Glomerular visceral epithelial cell (primary cell): ENCODE data around the gene BATF2.
"Not testable (repeated sequence)": the region's sequence is repeated elsewhere in the genome, so short reads cannot be mapped to it uniquely, and the experiment has no call there.

Experiments used
- DNase-seq: peaks from one replicate; pipeline ENCODE4 v3.0.0-alpha.2; 2016; ENCODE audit errors: extremely low spot score

The BATF2 gene

DNA sequence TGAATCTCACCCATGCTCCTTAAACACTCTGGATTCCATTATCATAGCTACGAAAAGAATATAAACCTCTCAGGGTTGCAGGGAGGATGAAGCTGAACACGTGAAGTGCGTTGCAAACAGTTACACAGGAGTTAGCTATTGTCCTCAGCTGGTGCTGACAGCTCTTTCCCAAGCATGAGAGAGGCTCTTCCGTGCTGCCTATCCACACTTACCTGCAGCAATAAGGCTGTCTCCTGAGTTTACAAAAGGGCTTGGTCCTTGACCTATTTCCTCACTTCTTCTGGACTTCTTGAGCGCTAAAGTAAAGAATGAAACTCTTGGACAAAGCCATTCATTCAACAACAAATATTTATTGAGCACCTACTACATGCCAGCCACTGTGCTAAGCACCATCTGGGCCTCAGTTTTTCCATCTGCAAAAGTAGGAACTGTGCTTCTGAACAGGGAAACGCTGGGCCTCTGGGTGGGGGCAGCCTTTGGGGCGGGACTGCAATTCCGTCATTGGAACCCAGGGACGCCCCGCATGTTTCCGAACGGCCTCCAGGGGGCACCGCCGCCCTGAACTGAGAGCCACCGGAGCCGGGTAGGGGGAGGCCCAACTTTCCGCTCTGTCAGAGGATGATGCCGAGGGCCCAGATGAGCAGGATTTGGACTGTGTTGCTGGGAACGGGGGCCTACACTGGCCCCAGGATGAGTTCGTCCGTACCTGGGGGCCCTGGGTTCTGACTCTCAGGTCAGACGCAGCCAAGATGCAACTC is 16.5 kb upstream of the BATF2 start:
- peak; percentile 85 for DNase-seq

GRCh38 chr11:65008873-65009272 is 12.1 kb upstream of the BATF2 start:
- no peak for DNase-seq

GRCh38 chr11:65008016-65008415 is 11.2 kb upstream of the BATF2 start:
- no peak for DNase-seq

DNA sequence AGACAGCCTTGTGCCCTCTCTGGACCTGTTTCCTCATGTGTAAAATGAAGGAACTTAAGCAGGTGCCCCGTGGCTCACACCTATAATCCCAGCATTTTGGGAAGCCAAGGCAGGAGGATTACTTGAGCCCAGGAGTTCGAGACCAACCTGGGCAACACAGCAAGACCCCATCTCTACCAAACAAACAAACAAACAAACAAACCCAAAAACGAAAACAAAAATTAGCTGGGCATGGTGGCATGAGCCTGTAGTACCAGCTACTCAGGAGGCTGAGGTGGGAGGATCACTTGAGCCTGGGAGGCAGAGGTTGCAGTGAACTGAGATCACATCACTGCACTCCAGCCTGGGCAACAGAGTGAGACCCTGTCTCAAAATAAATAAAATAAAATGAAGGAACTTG is 7.2 kb upstream of the BATF2 start:
- not testable (repeated sequence) for DNase-seq

GRCh38 chr11:65003282-65003681 is 6.5 kb upstream of the BATF2 start:
- no peak for DNase-seq

DNA sequence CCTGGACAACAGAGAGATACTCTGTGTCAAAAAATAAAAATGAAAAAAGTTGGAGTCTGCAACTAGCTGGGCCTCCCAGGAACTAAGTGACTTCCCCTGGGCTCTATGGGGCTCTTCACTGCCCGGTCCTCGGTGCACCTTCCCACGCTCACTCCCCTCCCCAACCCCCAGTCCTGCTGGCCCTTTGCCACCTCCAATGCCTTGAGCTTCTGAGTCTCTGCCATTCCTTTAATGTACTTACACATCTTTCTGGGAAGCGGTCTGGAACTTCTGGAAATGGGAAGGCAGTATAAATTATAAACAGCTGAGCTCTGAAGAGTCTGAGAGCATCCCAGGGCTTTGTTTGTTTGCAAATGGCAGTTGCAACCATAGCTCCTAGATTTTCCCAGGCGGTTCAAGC is 5.9 kb upstream of the BATF2 start:
- no peak for DNase-seq

- no peak for DNase-seq
Measured at GRCh38 chr11:64999478-64999877, 2.7 kb upstream of the BATF2 start.

DNA sequence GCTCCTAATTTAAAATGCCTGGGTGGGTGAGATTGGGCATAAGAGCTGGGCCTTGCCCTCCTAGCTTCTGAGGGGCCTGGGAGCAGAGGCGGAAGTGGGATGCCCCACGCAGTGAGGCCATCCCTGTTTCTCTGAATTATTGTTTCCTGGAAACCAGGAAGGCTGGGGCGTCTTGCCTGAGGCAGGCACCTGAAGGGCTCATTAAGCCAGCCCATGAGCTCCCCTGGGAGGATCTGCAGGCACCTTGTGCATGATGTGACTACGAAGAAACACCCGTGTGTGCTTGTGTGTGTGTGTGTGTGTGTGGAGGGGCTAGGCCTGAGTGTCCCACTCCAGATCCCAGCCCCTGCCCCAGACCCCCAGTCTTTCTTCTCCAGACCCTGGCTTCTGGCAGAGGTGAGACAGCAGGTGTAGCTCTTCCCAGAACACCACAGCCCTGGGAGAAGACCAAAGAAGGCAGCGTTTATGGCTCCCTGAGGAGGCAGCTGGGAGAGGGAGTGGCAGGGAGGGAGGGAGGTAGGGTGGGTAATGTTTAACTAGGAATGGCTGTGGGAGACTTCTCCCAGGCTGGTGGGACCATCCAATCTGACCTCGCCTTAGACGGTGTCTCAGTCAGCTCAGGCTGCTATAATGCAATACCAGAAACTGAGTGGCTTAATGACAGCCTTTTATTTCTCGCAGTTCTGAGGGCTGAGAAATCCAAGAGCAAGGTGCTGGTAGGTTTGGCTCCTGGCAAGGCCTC is 2.1 kb upstream of the BATF2 start:
- DNase-seq: peak; percentile 62

GRCh38 chr11:64998141-64998540 is 1.4 kb upstream of the BATF2 start:
- DNase-seq: no peak

GRCh38 chr11:64996327-64996709 is 453 bp downstream of the BATF2 start:
- DNase-seq: no peak

DNA sequence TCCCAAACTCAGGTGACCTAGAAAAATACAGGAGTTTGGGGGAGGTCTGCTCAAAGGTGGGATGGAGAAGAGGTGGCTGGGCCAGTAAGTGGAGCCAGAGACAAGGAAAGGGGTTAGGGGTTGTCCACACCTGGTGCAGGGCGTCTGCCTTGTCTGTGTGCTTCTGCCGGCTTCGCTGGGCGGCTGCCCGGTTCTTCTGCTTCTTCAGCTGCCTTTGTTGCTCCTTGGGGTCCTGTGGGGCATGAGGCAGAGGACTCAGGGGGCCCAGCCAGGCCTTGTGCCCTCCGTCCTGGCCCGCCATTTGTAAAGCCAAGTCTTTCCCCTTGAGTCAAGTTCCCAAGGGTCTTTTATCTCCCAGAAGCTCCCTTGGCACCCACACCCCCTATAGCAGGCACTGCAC is 2.5 kb downstream of the BATF2 start:
- no peak for DNase-seq

GRCh38 chr11:64990222-64990923 is 6.4 kb downstream of the BATF2 start:
- no peak for DNase-seq

GRCh38 chr11:64989416-64989815 is 7.4 kb downstream of the BATF2 start:
- no peak for DNase-seq

DNA sequence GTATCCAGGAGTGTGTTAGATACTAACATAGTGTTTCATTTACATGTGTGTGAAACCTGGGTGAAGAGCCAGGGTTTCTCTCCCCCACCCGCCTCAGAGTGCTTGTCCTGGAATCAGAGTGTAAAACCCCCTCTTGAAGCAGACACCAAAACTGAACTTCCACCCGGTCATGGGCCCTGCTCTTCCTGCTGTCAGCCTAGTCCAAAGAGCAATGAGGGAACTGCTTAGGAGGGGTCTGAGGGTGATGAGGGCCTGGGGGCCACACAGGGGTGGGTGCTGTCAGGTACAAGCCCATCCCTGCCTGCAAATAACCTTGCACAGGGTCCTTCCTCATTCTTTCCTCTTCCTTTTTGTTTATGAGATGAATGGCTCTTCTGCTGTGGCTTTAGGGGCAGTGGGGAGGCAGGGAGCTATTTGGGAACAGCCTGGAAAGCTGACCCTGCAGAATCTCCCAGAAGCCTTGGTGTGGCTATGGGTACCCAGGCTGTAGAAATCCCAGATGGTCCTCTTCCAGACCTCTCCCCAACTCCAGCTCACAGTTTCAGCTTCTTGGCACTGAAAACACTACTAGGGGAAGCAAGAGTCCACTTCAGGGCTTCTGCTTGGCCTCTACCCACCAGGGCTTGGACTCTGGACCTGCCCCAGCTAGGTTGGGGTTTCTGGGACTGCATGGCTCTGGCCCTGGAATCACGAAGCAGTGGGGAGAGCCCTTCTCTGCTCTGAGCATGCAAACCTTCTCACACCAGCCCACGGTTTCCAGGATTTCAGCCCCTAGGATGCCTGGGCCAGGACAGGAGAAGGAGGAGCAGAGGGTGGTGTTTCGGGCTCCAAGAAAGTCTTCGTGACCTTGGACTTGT is 8.5 kb downstream of the BATF2 start:
- DNase-seq: no peak

DNA sequence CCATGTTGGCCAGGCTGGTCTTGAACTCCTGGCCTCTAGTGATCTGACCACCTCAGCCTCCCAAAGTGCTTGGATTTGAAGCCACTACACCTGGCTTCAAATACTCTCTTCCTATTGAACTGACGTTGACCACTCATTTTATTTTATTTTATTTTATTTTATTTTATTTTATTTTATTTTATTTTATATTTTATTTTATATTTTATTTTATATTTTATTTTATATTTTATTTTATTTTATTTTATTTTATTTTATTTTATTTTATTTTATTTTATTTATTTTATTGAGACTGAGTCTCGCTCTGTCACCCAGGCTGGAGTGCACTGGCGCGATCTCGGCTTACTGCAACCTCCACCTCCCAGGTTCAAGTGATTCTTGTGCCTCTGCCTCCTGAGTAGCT is 13.4 kb downstream of the BATF2 start:
- DNase-seq: not testable (repeated sequence)

- DNase-seq: no peak
Measured at GRCh38 chr11:64976651-64977050, 20.1 kb downstream of the BATF2 start.

GRCh38 chr11:64974124-64974523 is 22.6 kb downstream of the BATF2 start:
- no peak for DNase-seq

DNA sequence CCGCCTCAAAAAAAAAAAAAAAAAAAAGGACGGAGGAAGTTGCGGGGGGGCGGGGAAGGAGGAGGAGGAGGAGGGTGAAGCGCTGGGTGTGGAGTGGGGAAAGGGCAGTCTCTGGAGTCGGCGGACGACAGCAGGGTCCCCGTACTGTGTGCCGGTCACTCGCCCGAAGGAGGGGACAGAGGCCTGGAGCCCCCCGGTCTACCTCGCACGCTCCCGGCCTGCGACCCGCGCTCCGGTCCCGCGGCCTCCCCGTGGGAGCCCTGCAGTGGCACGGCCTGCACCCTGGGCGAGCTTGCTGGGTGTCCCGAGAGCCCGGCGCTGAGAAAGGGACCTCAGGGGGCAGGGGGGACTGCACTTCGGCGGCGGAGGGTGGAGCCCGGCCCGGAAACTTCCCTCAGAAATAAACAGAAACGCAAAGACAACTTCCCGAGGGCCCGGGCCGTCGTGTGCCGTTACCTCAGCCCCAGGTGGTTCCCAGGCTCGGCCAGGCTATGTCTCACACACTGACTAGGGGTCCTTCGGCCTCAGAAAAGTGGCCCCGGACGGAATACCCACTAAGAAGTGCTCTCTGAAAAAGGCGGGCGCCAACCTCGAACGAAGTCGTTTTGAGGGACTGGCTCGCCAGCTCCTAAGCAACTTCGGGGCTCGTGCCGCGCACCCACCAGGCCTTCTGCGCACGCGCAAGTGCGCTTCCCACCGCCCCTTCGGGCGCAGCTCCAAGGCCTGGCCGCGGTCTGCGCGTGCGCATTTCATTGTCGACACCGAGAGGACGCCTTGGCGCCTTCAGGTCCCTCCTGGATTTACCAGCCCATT is 25.1 kb downstream of the BATF2 start, which contains the start of gene MAJIN:
MAJIN (minus strand) TSS at position 688 of the 813 bp plus-strand sequence. CDS start 12,703 bp downstream, outside the sequence.
- peak; percentile 52 for DNase-seq

GRCh38 chr11:64970731-64971151 is 26.0 kb downstream of the BATF2 start:
- peak; percentile 19 for DNase-seq

DNA sequence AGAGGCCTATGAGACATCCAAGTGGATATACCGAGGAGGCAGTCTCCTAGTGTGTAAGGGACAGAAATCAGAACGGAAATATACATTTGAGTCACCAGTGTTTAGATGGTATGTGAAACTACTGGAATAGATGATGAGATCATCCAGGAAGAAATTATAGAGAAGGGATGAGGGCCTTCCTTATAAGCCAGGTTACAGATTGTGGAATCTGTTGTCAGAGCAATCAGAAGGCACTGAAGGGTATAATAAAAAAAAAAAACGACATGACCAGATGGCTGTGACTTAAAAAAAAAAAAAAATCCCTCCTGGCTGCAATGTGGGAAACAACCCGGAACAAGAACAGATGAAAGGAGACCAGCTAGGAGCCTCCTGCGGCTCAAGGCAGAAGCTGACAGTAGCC is 27.6 kb downstream of the BATF2 start:
- DNase-seq: peak; percentile 63

- no peak for DNase-seq
Measured at GRCh38 chr11:64967375-64967774, 29.4 kb downstream of the BATF2 start.
